ENCODE results near the gene DNAH11. TPM values are rescaled to one million over a fixed set of nuclear protein-coding genes. Genes with fewer than 3 reads are reported as not detected.

The DNAH11 gene
- total and polyA plus RNA-seq, 2 of the 4 experiments (the other 2 are of a cell fraction) = not detected

- CTCF ChIA-PET = no interaction called here
- WGBS, 2 experiments (ENCODE audit: extremely low coverage in 2 of 2, insufficient read length in 1 of 2) = 20% methylated on average over 1 of the region's 5 CpGs; no CpG with 5 or more reads in 1 of the 2 experiments
- Histone ChIP-seq H2BK5ac (ENCODE audit: low read depth, low read length, poor library complexity, severe bottlenecking) (no peak overlapping the region), H3K27me3 (ENCODE audit: control insufficient read depth, insufficient read depth, low read length) (no peaks in the 10 kb centered on the region), H3K18ac (ENCODE audit: low read depth, low read length) (no peak overlapping the region), H3K9me1 (ENCODE audit: insufficient read depth, low read length) (no peaks in the 10 kb centered on the region), H2BK15ac (ENCODE audit: low read depth, low read length) (no peak overlapping the region), H3K23ac (ENCODE audit: low read depth, low read length) (no peak overlapping the region), H3K9me3 (ENCODE audit: control insufficient read depth, insufficient read depth, low read length) (no peaks in the 10 kb centered on the region), H3K4me2 (ENCODE audit: low read depth, low read length) (no peak overlapping the region), H3K4me1 (ENCODE audit: control insufficient read depth, insufficient read depth, low read length) (no peaks in the 10 kb centered on the region), H3K79me1 (ENCODE audit: low read depth in 1 of 2, low read length in 2 of 2) (no peaks in the 10 kb centered on the region), H4K91ac (ENCODE audit: insufficient read depth, low read depth, low read length) (no peak overlapping the region), H2BK20ac (ENCODE audit: low read depth, low read length) (no peak overlapping the region), H2AK5ac (ENCODE audit: low read depth, low read length) (no peak overlapping the region), H3K9ac (ENCODE audit: low read depth, low read length) (no peak overlapping the region), H4K8ac (ENCODE audit: low read depth in 2 of 2, low read length in 2 of 2) (no peak overlapping the region), H3K14ac (replicated peaks; ENCODE audit: low read depth, low read length) (no peak overlapping the region), H3K4me3 (ENCODE audit: insufficient read depth, low read depth, low read length) (no peak overlapping the region), H3K56ac (ENCODE audit: extremely low read depth, insufficient read depth, low read length) (no peak overlapping the region), H3K4ac (ENCODE audit: low read depth, low read length) (no peak overlapping the region), H2AFZ (replicated peaks; ENCODE audit: low read length, poor library complexity) (no peak overlapping the region), H2BK120ac (ENCODE audit: low read depth, low read length) (no peak overlapping the region), H2AK9ac (replicated peaks; ENCODE audit: low read depth, low read length, poor library complexity) (no peak overlapping the region), H4K5ac (ENCODE audit: low read depth, low read length) (no peak overlapping the region), H4K20me1 (ENCODE audit: insufficient read depth, low read length) (no peaks in the 10 kb centered on the region), H3K27ac (ENCODE audit: insufficient read depth, low read length) (no peak overlapping the region), H3K36me3 (ENCODE audit: control insufficient read depth, insufficient read depth, low read length) (no peaks in the 10 kb centered on the region)
- intact Hi-C loops (cut with micrococcal nuclease) = no loop called here
- in situ Hi-C loops (cut with MboI; ENCODE audit: low sequenced_read_pairs) = no loop called here
- BruUV-seq (replicated peaks) = no TSS peak
- DNase-seq (peak; percentile 0), ATAC-seq (ENCODE audit: low read depth) (no peak)
- no peak for TF ChIP-seq CTCF (conservative IDR thresholded peaks at IDR 0.05; ENCODE audit: low read depth, low read length)
- no peak for TF ChIP-seq RCOR1 (IDR thresholded peaks at IDR 0.05; ENCODE audit: insufficient replicate concordance, low read length)
- TF ChIP-seq BHLHE40 (IDR thresholded peaks at IDR 0.05; ENCODE audit: low read depth, low read length) = no peak
- TF ChIP-seq ELK1 (IDR thresholded peaks at IDR 0.05; ENCODE audit: borderline replicate concordance, low read depth, low read length) = no peak
- TF ChIP-seq MAZ (IDR thresholded peaks at IDR 0.05; ENCODE audit: borderline replicate concordance, low read depth, low read length) = no peak
- TF ChIP-seq CHD1 (IDR thresholded peaks at IDR 0.05; ENCODE audit: low read depth, low read length) = no peak
- no peak for TF ChIP-seq MAFK (IDR thresholded peaks at IDR 0.05; ENCODE audit: low read depth, low read length)
- no peak for TF ChIP-seq MXI1 (IDR thresholded peaks at IDR 0.05; ENCODE audit: borderline replicate concordance, low read depth, low read length)
- dilution Hi-C loops (cut with HindIII; ENCODE audit: low sequenced_read_pairs, unreplicated experiment) = no loop called here
- POLR2A ChIA-PET (ENCODE audit: unreplicated experiment) = no interaction called here
Measured at GRCh38 chr7:21603972-21604749, 61.3 kb downstream of the DNAH11 start.

All from IMR-90 (cell line).